GM12801 (cell line): ENCODE measurements around the gene CLCN5.

Experiments used
- TF ChIP-seq, protein P1 (sequence below): IDR thresholded peaks from one replicate; pipeline ENCODE4 v1.5.1; 2011; ENCODE audit warnings: control low read depth; ENCODE audit not compliant: insufficient read length; ENCODE audit errors: extremely low read depth

Gene CLCN5

GRCh38 chrX:50088645-50089044 lies 166.2 kb downstream of the CLCN5 start:
- TF ChIP-seq, protein P1, sequence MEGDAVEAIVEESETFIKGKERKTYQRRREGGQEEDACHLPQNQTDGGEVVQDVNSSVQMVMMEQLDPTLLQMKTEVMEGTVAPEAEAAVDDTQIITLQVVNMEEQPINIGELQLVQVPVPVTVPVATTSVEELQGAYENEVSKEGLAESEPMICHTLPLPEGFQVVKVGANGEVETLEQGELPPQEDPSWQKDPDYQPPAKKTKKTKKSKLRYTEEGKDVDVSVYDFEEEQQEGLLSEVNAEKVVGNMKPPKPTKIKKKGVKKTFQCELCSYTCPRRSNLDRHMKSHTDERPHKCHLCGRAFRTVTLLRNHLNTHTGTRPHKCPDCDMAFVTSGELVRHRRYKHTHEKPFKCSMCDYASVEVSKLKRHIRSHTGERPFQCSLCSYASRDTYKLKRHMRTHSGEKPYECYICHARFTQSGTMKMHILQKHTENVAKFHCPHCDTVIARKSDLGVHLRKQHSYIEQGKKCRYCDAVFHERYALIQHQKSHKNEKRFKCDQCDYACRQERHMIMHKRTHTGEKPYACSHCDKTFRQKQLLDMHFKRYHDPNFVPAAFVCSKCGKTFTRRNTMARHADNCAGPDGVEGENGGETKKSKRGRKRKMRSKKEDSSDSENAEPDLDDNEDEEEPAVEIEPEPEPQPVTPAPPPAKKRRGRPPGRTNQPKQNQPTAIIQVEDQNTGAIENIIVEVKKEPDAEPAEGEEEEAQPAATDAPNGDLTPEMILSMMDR: no peak

DNA sequence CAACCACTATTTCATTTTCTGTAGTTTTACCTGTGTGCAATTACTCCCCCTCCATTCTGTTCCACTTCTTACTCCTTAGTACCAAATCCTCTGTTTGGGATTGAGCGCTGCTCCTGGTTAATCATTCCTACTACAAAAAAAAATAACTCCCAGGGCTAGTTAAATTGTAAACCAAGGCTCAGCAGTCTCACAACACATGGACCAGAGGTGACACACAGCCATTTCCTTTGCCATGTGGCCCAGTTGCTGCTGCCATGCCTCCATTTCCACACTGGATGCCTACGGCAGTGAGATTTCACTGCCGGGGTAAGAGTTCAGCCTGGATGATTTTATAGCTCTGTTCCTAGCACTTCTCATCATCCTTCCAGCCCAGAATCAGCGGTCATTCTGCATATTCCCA lies 171.2 kb downstream of the CLCN5 start:
- TF ChIP-seq, protein P1: no peak

- TF ChIP-seq, protein P1: no peak
Measured at GRCh38 chrX:50097071-50097470, 174.7 kb downstream of the CLCN5 start.

- TF ChIP-seq, protein P1: no peak
Measured at GRCh38 chrX:50098241-50098640, 175.8 kb downstream of the CLCN5 start.

- TF ChIP-seq, protein P1: no peak
Measured at GRCh38 chrX:50098749-50099148, 176.4 kb downstream of the CLCN5 start.

DNA sequence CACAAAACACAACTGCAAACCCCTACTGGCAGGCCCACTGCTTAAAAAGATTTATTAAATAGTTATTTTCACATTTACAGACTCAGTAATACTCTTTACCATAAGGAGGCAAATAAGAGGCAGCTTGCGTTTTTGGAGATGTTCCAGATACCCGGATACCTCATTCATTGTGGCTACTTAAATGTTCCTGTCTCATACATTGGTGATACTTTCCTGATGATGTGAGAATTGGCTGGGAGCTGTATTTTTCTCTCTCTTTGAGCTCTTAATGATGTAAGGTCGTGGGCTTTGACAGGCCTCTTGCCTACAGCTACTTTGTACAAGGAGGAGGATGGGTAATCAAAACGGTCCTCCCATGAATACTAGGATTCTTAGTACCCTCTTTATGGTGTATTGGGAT lies 176.9 kb downstream of the CLCN5 start:
- TF ChIP-seq, protein P1: no peak

- TF ChIP-seq, protein P1: no peak
Measured at GRCh38 chrX:50100188-50100587, 177.8 kb downstream of the CLCN5 start.

DNA sequence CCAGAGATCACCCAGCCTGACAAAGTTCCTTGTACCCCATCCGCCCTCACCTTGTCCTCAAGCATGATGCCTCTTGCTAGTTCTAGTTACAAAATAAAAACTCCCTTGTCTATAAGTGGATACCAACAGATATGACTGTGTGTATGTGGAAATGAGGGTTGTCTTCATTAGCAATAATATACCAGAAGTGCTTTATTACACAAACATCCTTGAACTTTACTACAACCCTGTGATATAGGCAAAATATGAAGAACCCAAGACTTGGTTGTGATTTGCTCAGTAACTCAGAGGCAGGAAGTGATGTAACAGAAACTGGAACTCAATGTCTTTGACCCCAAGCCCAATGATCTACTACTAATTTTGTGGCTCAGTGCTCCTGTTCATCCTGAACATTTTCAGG lies 180.8 kb downstream of the CLCN5 start:
- TF ChIP-seq, protein P1: no peak
